ENCODE measurements around the gene CR1. TPM values are rescaled to one million over a fixed set of nuclear protein-coding genes. Genes with fewer than 3 reads are reported as not detected.

The CR1 gene
- total and polyA plus RNA-seq, 2 of the 8 experiments (the other 6 are each of a cell fraction or from before 2014, with no cell fraction given) = 0.15 to 0.22 TPM

GRCh38 chr1:207516729-207517128 lies 20.8 kb downstream of the CR1 start (continued):
- TF ChIP-seq CHD7 (IDR thresholded peaks at IDR 0.05; ENCODE audit: insufficient replicate concordance, low read length) (no peak), KDM1A (IDR thresholded peaks at IDR 0.05; ENCODE audit: borderline replicate concordance, low read length) (no peak), SUZ12 (IDR thresholded peaks at IDR 0.05; ENCODE audit: low read length) (no peak), RXRA (IDR thresholded peaks at IDR 0.05; ENCODE audit: insufficient read depth, low read depth, low read length) (no peak), TAF7 (optimal IDR thresholded peaks at IDR 0.05; ENCODE audit: borderline replicate concordance, low read depth, low read length) (no peak), SIN3A (conservative IDR thresholded peaks at IDR 0.05 in 1 of 2, IDR thresholded peaks at IDR 0.05 in 1 of 2; ENCODE audit: low read depth in 1 of 2, low read length in 2 of 2) (no peak), CHD2 (IDR thresholded peaks at IDR 0.05; ENCODE audit: low read length) (no peak), JUND (IDR thresholded peaks at IDR 0.05; ENCODE audit: low read length) (no peak), KDM5A (IDR thresholded peaks at IDR 0.05; ENCODE audit: low read length) (no peak), HDAC2 (IDR thresholded peaks at IDR 0.05; ENCODE audit: borderline replicate concordance in 1 of 2, low read depth in 2 of 2, low read length in 2 of 2) (no peak)
